Chondrocyte (in vitro differentiated cells): ENCODE results near the gene FAM20C. TPM values are rescaled to one million over a fixed set of nuclear protein-coding genes. Genes with fewer than 3 reads are reported as not detected.

ENCODE experiments used
- DNase-seq: peaks from one replicate; pipeline ENCODE4 v3.0.0; 2021; ENCODE audit warnings: mixed read lengths, low spot score
- H3K27ac Mint-ChIP-seq: one replicate; pipeline ENCODE4 v1.8.0; 2021; ENCODE audit warnings: mild to moderate bottlenecking, moderate library complexity, mixed read lengths; ENCODE audit not compliant: unreplicated experiment
- H3K27me3 Mint-ChIP-seq: 2 replicates; pipeline ENCODE4 v1.8.0; 2021; ENCODE audit warnings: low read depth, mixed read lengths
- H3K36me3 Mint-ChIP-seq: 2 replicates; pipeline ENCODE4 v1.8.0; 2021; ENCODE audit warnings: low read depth, mixed read lengths
- H3K4me1 Mint-ChIP-seq: 2 replicates; pipeline ENCODE4 v1.8.0; 2021; ENCODE audit warnings: low read depth, mild to moderate bottlenecking, mixed read lengths
- H3K4me3 Mint-ChIP-seq: one replicate; pipeline ENCODE4 v1.8.0; 2021; ENCODE audit warnings: mild to moderate bottlenecking, moderate library complexity, mixed read lengths; ENCODE audit not compliant: unreplicated experiment
- H3K9me3 Mint-ChIP-seq: 2 replicates; pipeline ENCODE4 v1.8.0; 2021; ENCODE audit warnings: low read depth, mixed read lengths
- total RNA-seq: library from RNA; stranded (reverse); gene quantifications from 3 replicates; pipeline ENCODE4 v1.2.1, GENCODE V29; 2021
- TF ChIP-seq, protein P1 (sequence below): fragments of 200-600 bp; sonication (generic); IDR thresholded peaks from 2 replicates; pipeline ENCODE4 v1.5.0; 2021; ENCODE audit warnings: antibody characterized with exemption, mild to moderate bottlenecking, moderate library complexity

FAM20C gene
- total RNA-seq, 1 donor from 2014 or later: 34.4 TPM

DNA sequence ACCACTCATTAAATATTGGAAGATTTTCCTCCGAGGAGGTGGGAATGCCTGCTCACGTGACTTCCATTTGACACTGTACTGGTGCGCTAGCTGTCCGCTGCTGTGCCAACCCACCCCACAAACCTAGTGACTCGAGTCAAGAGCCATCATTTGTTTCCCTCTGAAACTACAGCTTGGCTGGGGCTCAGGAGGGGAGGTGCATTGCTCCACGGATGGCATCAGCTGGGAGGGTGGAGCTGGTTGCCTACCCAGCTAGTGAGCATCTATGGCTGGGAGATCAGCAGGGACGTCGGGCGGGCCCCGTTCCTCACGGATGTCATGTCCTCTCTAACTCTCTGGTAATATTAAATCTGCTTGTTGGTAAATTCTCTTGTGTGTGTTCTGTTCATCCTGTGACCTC is 88.1 kb downstream of the FAM20C start:
- Mint-ChIP-seq H3K27ac (no peak overlapping the region), H3K4me1 (no peaks in the 10 kb centered on the region), H3K4me3 (no peak overlapping the region), H3K9me3 (peaks cover 4% of the 10 kb centered on the region), H3K36me3 (peaks cover 1% of the 10 kb centered on the region), H3K27me3 (peaks cover 18% of the 10 kb centered on the region)
- TF ChIP-seq, protein P1, sequence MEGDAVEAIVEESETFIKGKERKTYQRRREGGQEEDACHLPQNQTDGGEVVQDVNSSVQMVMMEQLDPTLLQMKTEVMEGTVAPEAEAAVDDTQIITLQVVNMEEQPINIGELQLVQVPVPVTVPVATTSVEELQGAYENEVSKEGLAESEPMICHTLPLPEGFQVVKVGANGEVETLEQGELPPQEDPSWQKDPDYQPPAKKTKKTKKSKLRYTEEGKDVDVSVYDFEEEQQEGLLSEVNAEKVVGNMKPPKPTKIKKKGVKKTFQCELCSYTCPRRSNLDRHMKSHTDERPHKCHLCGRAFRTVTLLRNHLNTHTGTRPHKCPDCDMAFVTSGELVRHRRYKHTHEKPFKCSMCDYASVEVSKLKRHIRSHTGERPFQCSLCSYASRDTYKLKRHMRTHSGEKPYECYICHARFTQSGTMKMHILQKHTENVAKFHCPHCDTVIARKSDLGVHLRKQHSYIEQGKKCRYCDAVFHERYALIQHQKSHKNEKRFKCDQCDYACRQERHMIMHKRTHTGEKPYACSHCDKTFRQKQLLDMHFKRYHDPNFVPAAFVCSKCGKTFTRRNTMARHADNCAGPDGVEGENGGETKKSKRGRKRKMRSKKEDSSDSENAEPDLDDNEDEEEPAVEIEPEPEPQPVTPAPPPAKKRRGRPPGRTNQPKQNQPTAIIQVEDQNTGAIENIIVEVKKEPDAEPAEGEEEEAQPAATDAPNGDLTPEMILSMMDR: no peak
- peak; percentile 55 for DNase-seq

DNA sequence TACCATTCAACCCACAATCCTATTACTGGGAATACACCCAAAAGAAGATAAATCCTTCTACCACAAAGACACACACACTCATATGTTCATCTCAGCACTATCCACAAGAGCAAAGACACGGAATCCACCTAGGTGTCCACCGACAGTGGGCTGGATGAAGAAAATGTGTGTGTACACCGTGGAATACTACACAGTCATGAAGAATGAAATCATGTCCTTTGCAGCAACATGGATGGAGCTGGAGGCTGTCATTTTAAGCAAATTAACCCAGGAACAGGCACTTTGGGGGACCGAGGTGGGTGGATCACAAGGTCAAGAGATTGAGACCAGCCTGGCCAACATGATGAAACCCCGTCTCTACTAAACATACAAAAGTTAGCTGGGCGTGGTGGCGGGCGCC is 89.3 kb downstream of the FAM20C start:
- H3K9me3 Mint-ChIP-seq: peaks cover 4% of the 10 kb centered on the region
- H3K4me3 Mint-ChIP-seq: no peak overlapping the region
- H3K4me1 Mint-ChIP-seq: no peaks in the 10 kb centered on the region
- H3K27me3 Mint-ChIP-seq: peaks cover 26% of the 10 kb centered on the region
- no peak for DNase-seq
- H3K27ac Mint-ChIP-seq: no peak overlapping the region
- TF ChIP-seq, protein P1: no peak
- peaks cover 1% of the 10 kb centered on the region for H3K36me3 Mint-ChIP-seq

DNA sequence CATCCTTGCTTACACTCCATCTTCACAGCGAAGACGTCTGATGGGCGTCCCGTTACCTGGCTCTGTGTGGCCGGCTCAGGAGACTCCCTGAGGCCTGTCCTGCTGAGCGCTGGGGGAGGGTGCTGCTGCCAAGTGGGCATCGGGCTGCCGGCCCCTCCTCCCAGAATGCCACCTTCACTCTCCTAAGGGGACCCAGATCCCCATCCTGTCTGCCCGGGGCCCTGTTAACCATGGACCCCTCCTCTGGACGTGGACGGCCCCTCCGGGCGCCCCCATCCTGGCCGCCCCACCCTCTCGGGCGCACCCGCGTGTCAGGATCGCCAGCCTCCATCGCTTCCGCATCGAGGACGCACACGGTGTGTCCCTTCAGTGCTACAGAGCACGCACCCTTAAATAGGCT is 90.2 kb downstream of the FAM20C start:
- no peak overlapping the region for H3K4me3 Mint-ChIP-seq
- DNase-seq: peak; percentile 70
- H3K4me1 Mint-ChIP-seq: no peaks in the 10 kb centered on the region
- no peaks in the 10 kb centered on the region for H3K9me3 Mint-ChIP-seq
- TF ChIP-seq, protein P1: no peak
- peaks cover 1% of the 10 kb centered on the region for H3K36me3 Mint-ChIP-seq
- H3K27me3 Mint-ChIP-seq: peaks cover 29% of the 10 kb centered on the region
- no peak overlapping the region for H3K27ac Mint-ChIP-seq

DNA sequence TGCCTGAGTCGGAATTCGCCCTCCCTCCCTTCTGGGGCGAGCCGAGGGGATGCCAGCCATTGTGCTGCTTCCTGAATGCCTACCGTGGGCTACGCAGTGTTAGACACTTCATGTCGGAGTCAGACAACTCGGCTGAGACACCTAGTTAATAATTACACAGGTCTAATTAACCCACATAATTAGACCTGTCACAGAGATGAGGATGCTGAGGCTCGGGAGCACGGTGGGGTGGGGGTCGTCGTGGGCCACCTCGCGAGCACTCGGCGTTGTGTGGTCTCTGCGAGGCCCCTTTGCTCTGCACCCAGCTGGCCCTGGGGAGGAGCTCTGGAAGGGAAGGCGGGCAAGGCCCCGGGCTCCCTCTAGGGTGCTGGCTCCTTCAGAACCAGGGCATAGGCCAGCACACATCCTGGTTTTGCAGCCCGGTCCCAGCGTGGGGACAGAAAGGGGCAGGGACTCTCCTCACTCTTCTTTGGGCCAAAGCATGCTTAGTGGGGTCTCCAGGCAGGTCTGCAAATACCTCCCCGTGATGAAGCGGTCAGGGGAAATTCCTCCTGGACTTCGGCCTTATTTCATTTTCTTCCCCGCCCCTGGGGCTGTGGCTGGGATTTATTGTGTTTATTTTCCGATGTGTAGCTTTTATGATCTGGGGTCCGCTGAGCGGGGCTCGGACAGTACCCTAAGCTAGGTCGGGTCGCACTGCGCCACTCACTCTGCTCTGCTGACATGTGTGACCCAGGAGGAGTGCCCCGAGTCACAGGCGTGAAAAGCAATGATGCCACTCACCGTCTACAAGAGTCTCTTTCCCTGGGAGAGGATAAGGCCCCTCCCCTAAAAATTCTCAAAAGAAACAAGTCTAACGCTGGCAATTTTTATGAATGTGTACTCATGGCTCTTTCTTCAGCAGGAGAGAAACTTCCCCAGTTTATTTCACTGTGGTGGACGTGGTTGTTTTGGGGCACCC is 92.7 kb downstream of the FAM20C start:
- no peaks in the 10 kb centered on the region for H3K4me1 Mint-ChIP-seq
- TF ChIP-seq, protein P1: no peak
- no peak overlapping the region for H3K4me3 Mint-ChIP-seq
- DNase-seq: peak; percentile 82
- H3K27me3 Mint-ChIP-seq: peaks cover 42% of the 10 kb centered on the region
- no peak overlapping the region for H3K27ac Mint-ChIP-seq
- no peaks in the 10 kb centered on the region for H3K9me3 Mint-ChIP-seq
- peaks cover 1% of the 10 kb centered on the region for H3K36me3 Mint-ChIP-seq

DNA sequence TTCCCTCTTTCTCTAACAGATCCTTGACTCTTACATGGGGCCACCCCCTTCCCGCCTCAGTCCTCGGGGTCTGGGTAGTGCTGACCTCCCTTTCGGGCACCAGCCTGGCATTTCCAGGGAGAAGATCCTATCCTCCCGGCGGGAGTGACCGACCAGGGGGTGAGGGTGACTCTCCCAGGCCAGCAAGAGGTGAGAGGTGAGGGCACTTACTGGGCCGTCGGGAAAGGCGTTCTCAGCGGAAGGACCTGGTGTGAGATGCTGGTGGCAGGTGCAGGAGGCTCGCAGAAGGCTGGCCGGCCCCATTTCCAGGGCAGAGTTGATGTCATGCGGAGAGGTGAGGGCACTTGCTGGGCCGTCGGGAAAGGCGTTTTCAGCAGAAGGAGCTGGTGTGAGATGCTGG is 93.4 kb downstream of the FAM20C start:
- Mint-ChIP-seq H3K27ac (no peak overlapping the region), H3K9me3 (no peaks in the 10 kb centered on the region), H3K27me3 (peaks cover 37% of the 10 kb centered on the region), H3K36me3 (peaks cover 1% of the 10 kb centered on the region), H3K4me1 (no peaks in the 10 kb centered on the region), H3K4me3 (no peak overlapping the region)
- DNase-seq: peak; percentile 83
- TF ChIP-seq, protein P1: no peak
